AG09319 (cell line): ENCODE data around the gene CIAO2B.
A peak's percentile ranks its signal among the peaks of the same experiment; 100 is the strongest.

ENCODE experiments used
- DNase-seq: peaks from one replicate; pipeline ENCODE4 v3.0.0-alpha.2; 2010; ENCODE audit warnings: low read depth; ENCODE audit errors: extremely low read depth
- TF ChIP-seq, protein P1 (sequence below): IDR thresholded peaks from 2 replicates; pipeline ENCODE4 v1.5.1; 2011; ENCODE audit warnings: low read depth, mild to moderate bottlenecking, inconsistent platforms, low read length, moderate library complexity

The CIAO2B gene

GRCh38 chr16:66973716-66974115, 39.5 kb upstream of the CIAO2B start:
- no peak for DNase-seq
- TF ChIP-seq, protein P1, sequence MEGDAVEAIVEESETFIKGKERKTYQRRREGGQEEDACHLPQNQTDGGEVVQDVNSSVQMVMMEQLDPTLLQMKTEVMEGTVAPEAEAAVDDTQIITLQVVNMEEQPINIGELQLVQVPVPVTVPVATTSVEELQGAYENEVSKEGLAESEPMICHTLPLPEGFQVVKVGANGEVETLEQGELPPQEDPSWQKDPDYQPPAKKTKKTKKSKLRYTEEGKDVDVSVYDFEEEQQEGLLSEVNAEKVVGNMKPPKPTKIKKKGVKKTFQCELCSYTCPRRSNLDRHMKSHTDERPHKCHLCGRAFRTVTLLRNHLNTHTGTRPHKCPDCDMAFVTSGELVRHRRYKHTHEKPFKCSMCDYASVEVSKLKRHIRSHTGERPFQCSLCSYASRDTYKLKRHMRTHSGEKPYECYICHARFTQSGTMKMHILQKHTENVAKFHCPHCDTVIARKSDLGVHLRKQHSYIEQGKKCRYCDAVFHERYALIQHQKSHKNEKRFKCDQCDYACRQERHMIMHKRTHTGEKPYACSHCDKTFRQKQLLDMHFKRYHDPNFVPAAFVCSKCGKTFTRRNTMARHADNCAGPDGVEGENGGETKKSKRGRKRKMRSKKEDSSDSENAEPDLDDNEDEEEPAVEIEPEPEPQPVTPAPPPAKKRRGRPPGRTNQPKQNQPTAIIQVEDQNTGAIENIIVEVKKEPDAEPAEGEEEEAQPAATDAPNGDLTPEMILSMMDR = no peak

DNA sequence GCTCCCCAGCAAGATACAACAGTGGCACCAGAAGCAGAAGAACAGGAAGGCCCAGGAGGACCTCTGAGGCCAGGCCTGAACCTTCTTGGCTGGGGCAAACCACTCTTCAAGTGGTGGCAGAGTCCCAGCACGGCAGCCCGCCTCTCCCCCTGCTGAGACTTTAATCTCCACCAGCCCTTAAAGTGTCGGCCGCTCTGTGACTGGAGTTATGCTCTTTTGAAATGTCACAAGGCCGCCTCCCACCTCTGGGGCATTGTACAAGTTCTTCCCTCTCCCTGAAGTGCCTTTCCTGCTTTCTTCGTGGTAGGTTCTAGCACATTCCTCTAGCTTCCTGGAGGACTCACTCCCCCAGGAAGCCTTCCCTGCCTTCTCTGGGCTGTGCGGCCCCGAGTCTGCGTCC, 38.8 kb upstream of the CIAO2B start:
- TF ChIP-seq, protein P1 = no peak
- DNase-seq = no peak

DNA sequence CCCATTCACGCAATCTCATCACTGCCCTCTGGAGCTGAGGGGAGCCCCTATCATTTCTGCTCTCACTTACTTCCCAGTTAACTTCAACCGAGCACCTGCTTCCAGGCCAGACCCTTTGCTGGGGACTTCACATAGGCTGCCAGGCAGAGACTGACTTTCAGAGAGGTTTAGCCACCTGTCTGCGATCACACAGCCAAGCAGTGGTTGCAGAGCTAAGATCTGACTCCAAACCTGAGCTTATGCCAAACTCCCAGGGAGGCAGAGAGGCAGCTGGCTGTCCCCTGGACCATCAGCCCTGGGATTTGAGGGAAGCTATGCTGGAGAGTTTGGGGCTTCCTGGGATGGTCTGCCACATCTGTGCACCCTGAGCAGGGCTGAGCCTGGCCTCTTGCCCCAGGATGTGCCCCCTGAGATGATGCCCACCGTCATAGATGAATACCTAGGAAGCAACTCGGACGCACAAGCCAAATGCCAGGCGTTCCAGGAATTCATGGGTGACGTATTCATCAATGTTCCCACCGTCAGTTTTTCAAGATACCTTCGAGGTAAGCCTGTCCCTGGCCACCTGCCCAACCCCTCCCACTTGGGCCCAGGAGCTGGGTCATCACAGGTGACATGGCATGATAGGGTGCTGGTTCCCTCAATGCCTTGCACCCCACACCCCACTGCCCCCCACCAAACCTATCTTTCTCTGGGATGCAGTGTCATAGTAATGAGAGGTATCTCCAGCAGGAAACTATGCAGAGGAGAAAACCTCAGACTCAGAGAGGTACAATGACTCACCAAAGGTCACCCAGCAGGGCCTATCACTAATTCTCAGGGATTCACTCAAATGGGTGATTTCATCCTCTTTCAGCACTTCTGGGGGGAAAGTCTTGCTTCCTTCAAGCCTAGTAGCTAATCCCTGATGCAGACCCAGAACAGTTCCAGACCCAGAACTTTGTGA, 36.8 kb upstream of the CIAO2B start:
- no peak for DNase-seq

DNA sequence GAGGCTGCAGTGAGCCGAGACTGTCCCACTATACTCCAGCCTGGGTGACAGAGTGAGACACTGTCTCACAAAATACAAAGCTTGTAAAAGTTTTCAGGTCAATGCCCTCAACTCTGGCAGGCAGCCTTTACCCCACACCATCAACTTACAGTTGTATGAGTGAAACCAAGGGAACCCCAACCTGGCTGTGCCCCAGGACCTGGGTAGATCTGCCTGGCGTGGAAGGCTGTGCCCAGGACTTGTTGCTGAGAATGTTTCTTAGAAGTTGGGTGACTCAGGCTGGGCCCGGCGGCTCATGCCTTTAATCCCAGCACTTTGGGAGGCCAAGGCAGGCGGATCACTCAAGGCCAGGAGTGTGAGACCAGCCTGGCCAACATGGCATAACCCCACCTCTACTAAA, 34.6 kb upstream of the CIAO2B start:
- DNase-seq = no peak
- TF ChIP-seq, protein P1 = no peak

More for the DNA sequence above, 36.8 kb upstream of the CIAO2B start:
- TF ChIP-seq, protein P1 = no peak

GRCh38 chr16:66964049-66964448, 29.8 kb upstream of the CIAO2B start:
- DNase-seq = no peak
- TF ChIP-seq, protein P1 = no peak

GRCh38 chr16:66961914-66962313, 27.7 kb upstream of the CIAO2B start:
- TF ChIP-seq, protein P1 = no peak

DNA sequence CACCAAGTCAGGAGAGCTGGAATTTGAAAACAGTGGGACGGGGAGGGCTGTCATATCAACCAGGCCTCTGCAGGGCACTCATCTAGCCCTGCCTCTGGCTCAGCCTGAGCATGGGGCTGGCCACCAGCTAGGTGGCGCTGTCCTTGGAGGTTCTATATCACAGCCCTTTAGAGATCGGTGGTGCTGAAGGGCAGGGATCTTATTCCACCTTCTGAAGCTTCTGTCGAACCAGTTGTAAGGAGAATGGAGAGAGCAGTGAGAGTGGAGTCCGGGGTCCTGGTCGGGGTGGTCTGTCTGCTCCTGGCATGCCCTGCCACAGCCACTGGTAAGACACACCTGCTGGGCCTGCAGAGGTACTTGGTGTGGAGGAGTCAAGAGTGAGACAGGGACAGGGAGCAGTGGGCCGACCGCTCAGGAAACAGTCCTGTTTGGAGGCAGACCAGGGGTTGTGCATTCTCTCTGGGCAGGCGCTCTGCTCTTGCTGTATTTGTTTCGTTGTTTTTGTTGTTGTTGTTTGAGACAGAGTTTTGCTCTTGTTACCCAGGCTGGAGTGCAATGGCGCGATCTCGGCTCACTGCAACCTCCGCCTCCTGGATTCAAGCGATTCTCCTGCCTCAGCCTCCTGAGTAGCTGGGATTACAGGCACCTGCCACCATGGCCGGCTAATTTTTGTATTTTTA, 27.0 kb upstream of the CIAO2B start, which contains the start of gene CES3:
CES3 (plus strand) TSS at position 202 of the 680 bp plus-strand sequence; CDS start at position 244, 42 bp downstream.
- peak; percentile 10 for DNase-seq
- TF ChIP-seq, protein P1 = peak; percentile 72

More at GRCh38 chr16:66961914-66962313, 27.7 kb upstream of the CIAO2B start:
- no peak for DNase-seq
